ENCODE measurements around the gene APOLD1.
"Not testable (repeated sequence)": the region's sequence is repeated elsewhere in the genome, so short reads cannot be mapped to it uniquely, and the experiment has no call there.

APOLD1 gene

DNA sequence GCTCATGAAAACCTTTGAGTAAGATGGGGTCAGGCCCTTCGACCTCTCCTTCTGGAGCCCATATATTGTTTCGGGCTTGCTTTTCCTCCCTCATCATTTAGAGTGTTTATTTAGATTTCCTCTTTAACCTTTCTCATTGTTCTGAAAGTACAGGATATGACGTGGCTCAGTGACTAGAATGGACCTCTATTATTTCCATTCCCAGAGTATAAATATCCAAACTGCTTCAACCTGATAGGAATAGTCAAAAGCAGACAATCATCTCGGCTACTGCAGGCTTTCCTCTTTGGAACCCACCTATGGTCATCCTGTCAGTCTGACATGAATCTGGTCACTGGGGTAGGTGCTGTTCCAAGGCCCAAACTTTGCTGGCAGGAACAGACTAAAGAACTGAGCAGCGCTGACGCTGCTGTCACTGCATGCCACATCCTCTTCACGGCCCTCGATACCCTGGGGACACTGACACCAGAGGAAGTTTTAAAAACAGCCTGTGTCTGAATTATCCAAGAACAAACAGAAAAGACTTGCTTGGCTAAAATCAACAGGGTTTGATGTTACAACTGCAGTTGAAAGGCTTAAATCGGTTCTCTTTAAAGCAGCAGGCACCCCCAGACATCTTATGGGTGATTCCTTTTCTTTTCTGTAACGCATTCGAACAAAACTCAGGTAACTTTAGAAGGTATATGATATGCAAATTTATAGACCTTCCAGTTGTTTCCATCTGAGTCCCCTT is 22.7 kb downstream of the APOLD1 start:
- DNase-seq (ENCODE audit: low spot score), result no peak

DNA sequence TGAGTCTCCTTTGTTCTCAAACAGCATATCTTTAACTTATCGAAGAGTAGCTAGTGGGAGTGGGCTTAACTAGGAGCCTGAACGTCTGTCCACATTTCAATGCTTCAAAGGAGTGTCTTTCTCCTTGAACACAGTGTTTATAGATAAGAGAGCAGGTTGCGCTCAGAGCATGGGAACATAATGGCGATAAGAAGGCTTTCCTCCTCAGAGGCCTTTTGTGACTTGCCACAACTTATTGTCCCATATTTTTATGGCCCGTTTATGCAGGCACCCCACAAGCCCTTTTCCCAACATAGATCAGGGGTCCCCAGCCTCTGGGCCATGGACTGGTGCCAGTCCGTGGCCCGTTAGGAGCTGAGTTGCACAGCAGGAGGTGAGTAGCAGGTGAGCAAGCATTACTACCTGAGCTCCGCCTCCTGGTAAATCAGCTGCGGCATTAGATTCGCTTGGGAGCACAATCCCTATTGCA is 25.1 kb downstream of the APOLD1 start:
- DNase-seq (ENCODE audit: low spot score), result no peak

DNA sequence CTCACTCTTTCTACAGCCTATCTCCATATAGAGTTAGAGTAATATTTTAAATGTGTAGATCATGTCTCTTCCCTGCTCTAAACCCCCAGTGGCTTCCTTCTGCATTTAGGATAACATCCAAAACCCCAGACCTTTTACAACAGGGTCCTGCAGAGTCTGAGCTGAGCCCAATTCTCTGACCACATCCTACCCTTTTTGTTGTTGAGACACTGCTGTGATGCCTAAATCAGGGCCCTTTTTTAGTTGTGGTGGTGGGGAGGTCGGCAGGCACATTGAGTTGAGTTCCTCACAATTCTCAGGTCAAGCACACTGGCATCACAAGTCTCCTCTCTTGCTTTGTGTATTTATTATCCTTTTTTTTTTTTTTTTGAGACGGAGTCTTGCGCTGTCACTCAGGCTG is 25.9 kb downstream of the APOLD1 start:
- DNase-seq (ENCODE audit: low spot score), result no peak

DNA sequence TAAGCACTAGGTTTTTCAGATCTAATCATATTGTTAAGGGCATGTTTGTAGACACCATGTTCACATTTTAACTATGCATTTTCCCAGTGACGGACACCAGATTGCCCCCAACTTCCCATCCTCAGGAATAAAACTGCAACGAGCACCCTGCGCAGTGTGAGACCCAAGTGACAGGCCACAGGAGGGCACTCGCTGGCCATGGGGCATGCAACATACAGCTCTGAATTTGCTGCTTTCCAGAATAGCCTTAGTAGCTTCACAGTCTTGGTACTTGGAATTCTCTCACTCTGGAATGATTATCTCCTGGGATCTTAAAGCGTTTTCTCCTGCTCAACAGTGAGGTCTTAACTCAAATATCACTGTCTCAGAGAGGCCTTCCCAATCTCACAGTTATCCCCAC is 26.7 kb downstream of the APOLD1 start:
- DNase-seq (ENCODE audit: low spot score), result no peak

- DNase-seq (ENCODE audit: low spot score), result no peak
These were observed 27.2 kb downstream of the APOLD1 start for GRCh38 chr12:12812618-12813119.

DNA sequence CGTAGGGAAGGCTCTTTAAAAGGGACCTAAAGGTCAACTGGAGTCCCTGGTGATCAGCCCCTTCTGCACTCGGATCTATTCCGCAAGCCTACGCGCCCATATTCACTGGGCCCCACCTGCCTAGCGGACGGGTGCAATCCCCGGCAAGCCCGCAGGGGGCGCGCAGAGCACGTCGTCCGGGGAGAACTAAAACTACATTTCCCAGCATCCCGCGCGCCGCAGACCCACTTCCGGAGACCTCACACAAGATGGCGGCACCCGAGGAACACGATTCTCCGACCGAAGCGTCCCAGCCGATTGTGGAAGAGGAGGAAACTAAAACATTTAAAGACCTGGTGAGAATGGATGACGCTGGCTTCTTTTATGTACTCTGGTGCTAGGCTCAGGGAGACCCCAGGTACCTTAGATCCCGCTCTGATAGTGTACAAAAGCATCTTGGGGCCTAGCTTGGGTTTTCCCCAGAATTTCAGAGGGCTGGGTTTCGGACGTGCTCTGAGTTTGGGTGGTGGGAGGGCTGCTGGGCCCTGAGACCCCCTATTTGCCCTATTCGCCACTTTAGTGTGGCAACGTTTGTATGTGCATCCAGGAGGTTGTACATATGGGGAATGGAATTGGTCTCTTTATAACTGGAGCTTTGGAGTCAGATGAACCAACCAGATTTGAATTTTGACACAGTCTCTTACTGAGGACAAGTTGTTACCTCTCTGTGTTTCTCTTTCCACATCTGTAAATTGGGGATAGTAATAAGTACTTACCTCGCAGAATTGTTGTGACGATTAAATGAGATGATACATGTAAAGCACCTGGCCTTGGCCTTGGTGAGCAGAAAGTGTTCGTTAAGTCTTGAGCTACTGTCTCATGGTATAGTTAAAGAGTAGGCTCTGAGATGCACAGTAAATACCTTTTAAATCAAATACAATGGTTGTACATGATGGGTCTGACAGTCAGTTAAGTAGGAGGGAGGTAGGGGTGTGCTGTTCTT is 28.0 kb downstream of the APOLD1 start, which contains the start of gene DDX47:
DDX47 (plus strand) TSS at position 227 of the 982 bp plus-strand sequence; CDS start at position 249, 22 bp downstream.
- peak; percentile 79 for DNase-seq (ENCODE audit: low spot score)

- no peak for DNase-seq (ENCODE audit: low spot score)
These were observed 32.2 kb downstream of the APOLD1 start for GRCh38 chr12:12817616-12818015.

DNA sequence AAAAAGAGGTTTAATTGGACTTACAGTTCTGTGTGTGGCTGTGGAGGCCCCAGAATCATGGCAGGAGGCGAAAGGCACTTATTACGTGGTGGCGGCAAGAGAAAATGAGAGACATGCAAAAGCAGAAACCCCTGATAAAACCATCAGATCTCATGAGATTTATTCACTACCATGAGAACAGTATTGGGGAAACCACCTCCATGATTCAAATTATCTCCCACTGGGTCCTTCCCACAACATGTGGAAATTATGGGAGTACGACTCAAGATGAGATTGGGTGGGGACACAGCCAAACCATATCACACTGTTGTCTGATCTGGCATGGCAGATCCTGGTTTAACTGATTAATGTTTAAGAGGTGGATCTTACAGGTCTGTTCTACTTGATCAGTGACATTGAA is 33.2 kb downstream of the APOLD1 start:
- no peak for DNase-seq (ENCODE audit: low spot score)

GRCh38 chr12:12819221-12819620 is 33.8 kb downstream of the APOLD1 start:
- DNase-seq (ENCODE audit: low spot score), result no peak

DNA sequence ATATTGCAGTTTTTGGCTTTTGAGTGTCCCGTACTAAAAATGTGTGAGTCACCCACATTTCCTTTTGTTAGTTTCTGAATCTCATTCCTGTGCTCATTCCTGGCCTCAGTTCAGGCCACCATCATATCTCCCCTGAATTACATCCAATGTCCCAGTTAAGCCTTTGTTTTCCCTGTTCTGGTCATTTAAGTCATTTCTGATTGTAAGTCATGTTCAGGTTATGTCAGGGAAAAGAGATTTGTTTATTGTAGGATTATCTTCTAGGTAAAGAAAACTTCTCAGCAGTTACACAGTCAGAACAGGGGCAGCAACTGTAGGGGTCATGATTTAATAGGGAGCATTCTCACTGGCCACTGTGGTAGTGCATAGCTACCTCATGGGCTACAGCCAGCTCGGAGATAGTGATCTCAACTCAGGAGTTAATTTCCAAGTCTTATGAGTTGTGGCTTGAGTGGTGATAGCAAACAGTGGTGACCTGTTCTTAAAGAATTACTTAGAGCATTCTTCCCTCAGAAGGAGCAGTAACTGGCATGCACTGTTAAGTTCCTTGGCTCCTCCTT is 34.4 kb downstream of the APOLD1 start:
- no peak for DNase-seq (ENCODE audit: low spot score)

GRCh38 chr12:12820376-12820775 is 34.9 kb downstream of the APOLD1 start:
- DNase-seq (ENCODE audit: low spot score), result not testable (repeated sequence)

- no peak for DNase-seq (ENCODE audit: low spot score)
These were observed 36.5 kb downstream of the APOLD1 start for GRCh38 chr12:12821975-12822374.

GRCh38 chr12:12822886-12823285 is 37.4 kb downstream of the APOLD1 start:
- no peak for DNase-seq (ENCODE audit: low spot score)

DNA sequence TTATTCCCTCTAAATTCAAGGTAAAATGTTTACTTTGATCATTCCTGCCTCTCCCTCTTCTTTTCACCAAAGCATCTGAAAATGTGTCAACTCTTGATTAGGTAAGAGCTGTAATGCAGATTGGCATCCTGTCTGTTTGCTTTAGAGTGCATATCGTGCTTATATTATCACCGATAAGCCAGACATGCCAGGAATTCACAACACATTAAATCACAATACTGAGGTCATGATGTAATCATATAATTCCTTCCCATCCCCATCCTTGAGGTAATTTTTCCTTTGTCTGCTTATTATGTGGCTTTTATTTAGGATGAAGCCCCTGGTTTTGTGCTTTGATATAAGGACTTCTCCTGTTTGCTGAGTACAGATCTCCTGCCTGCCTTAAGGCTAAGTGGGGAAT is 37.8 kb downstream of the APOLD1 start:
- no peak for DNase-seq (ENCODE audit: low spot score)

DNA sequence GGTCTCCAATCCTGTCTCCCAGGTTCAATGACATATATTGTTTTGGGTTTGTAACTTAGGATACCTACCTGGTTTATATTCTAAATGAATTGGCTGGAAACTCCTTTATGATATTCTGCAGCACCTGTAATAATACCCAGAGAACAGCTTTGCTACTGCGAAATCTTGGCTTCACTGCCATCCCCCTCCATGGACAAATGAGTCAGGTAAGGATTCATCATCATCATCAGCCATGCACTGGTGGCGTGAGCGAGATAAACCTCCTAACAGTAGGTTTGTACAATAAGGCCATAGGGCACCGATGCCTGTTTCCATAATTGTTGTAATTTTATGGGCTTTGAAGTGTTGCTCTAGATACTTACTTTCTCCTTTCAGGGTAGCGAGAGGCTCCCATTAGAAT is 38.4 kb downstream of the APOLD1 start:
- no peak for DNase-seq (ENCODE audit: low spot score)

- DNase-seq (ENCODE audit: low spot score), result no peak
These were observed 50.1 kb downstream of the APOLD1 start for GRCh38 chr12:12835378-12836146.

DNA sequence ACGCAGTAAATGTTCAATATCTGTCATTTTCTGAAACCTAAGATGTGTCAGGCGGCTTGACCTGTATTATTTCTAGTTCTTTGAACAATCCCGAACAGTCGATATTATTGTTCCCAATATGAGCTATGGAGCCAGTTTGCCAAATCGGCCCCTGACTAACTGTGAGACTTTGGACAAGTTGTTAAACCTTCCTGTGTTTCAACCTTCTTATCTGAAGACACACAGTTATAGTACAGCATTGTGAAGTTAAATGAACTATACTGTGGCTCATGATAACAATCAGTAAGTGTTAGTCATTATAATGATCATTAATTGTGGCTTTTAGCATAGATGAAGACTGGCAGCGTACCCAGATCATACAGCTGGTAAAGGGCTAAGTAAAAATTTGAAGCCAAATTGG is 51.1 kb downstream of the APOLD1 start:
- no peak for DNase-seq (ENCODE audit: low spot score)

GRCh38 chr12:12837025-12837812 is 51.8 kb downstream of the APOLD1 start:
- peak; percentile 46 for DNase-seq (ENCODE audit: low spot score)

DNA sequence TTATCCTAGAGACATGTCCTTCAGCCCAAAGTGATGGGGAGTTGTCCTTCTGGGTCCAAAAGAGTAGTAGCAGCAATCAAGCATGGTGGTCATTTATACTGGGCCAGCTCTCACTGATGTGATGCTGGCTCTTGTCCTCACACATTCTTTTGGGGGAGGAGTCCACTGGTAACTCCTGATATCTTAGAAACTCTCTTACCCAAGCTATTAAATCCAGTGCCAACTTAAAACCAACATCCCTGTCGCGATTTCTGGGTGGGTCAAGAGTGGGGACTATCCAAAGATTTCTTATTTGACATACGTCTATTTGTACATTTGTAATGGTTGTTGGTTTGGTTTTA is 52.3 kb downstream of the APOLD1 start:
- no peak for DNase-seq (ENCODE audit: low spot score)

DNA sequence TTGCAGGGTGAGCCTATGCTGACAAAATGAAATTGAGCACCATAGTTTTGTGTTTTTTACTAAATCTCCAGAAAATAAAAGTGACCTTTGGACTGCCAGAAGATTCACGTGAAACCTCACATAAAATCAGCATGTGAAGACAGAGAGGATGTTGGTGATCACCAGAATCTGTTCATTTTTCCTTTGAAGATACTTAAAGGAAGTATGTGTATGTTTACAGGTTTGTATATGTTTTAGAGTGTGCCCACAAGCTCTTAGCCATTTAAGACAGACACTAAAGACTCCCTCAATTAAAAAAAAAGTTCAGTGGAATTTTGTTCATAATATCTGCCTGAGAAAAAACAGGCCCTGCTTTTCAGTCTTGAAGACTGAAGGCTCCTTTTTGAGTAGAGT is 53.5 kb downstream of the APOLD1 start:
- no peak for DNase-seq (ENCODE audit: low spot score)

- not testable (repeated sequence) for DNase-seq (ENCODE audit: low spot score)
These were observed 54.0 kb downstream of the APOLD1 start for GRCh38 chr12:12839439-12839838.
